ENCODE measurements around the gene ESPN. TPM values are rescaled to one million over a fixed set of nuclear protein-coding genes. Genes with fewer than 3 reads are reported as not detected.

ESPN gene
- total RNA-seq, 1 experiment from 2014 or later = 53.1 TPM

DNA sequence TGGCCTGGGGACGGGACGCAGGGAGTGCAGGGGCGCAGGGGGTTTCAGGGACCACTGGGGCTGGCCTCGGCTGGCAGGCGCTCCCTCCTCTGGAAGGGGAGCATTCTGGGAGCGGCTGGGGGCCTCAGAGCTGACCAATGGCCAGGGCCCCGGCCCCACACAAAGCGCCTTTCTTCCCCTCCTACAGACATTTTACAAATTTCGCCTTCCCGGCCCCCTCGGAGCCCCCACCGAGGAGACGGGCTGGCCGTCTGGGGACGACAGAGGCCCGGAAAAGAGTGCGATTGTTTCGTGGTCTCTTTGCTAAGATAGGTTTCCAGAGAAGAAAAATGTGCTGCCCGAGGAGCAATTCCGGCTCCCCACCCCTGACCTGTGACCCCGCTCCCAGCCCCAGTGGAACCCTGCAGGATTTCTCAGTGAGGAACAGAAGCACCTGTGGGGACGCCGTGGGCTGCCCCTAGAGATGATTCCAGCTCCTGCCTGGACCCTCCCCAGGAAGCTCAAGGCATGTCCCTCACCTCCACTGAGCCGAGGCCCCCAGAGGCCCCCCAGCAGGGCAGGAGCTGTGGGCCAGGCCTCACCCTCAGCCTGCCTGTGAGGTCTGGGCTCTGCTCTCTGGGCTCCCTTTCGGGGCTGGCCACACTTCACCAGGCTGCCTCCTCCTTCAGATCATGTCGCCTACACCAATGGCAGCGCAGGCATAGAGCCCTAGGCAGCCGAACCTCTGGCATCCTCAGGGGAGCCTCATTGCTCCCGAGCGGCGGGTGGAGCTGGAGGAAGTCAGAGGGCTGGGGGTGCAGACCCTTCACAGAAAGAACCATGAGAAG lies 81.8 kb downstream of the ESPN start:
- Histone ChIP-seq H3K27me3 (ENCODE audit: insufficient read depth, low read length) (no peaks in the 10 kb centered on the region), H3K18ac (ENCODE audit: insufficient read length, low read depth, low read length) (no peak overlapping the region), H3K4ac (ENCODE audit: low read depth, low read length) (no peak overlapping the region), H3K56ac (ENCODE audit: insufficient read length, low read depth, low read length) (no peak overlapping the region), H3K23ac (ENCODE audit: insufficient read length, low read depth, low read length) (no peak overlapping the region), H2BK12ac (ENCODE audit: insufficient read length, low read depth, low read length) (no peak overlapping the region), H3K4me2 (ENCODE audit: insufficient read depth, insufficient read length, low read length) (no peak overlapping the region), H2AFZ (ENCODE audit: low read length) (no peak overlapping the region), H2BK20ac (ENCODE audit: low read depth, low read length, poor library complexity, severe bottlenecking) (no peak overlapping the region), H3K9me3 (ENCODE audit: control insufficient read depth, low read depth, low read length) (no peaks in the 10 kb centered on the region), H4K5ac (ENCODE audit: insufficient read length, low read depth, low read length) (no peak overlapping the region), H2BK15ac (ENCODE audit: low read depth, low read length) (no peak overlapping the region), H4K8ac (replicated peaks; ENCODE audit: insufficient read length, low read depth, low read length) (no peak overlapping the region), H3K4me1 (ENCODE audit: insufficient read depth, low read length) (no peaks in the 10 kb centered on the region), H4K91ac (ENCODE audit: insufficient read length, low read depth, low read length) (no peak overlapping the region), H3K79me2 (ENCODE audit: insufficient read depth, low read length) (no peaks in the 10 kb centered on the region), H4K20me1 (ENCODE audit: control insufficient read depth, insufficient read depth, insufficient read length) (no peaks in the 10 kb centered on the region), H2BK120ac (ENCODE audit: low read depth, low read length, poor library complexity, severe bottlenecking) (no peak overlapping the region), H2BK5ac (ENCODE audit: insufficient read length, low read length) (no peak overlapping the region), H3K23me2 (ENCODE audit: insufficient read length, low read depth, low read length, poor library complexity, severe bottlenecking) (no peaks in the 10 kb centered on the region), H2AK5ac (ENCODE audit: insufficient read length, low read length) (no peak overlapping the region), H3K27ac (ENCODE audit: insufficient read length, low read depth, low read length) (no peak overlapping the region), H3K79me1 (ENCODE audit: insufficient read depth, low read depth, low read length, poor library complexity, severe bottlenecking) (no peaks in the 10 kb centered on the region), H3K14ac (ENCODE audit: insufficient read depth, low read length) (no peak overlapping the region), H3T11ph (ENCODE audit: low read length) (no peak overlapping the region), H3K9ac (ENCODE audit: extremely low read depth, insufficient read length, low read length) (no peak overlapping the region)
- no CpG with 5 or more reads among the region's 31 CpGs for WGBS (ENCODE audit: extremely low coverage, insufficient read length, low lambda C conversion rate)
- Mint-ChIP-seq H3K4me1 (peaks cover 0 to 3% of the 10 kb centered on the region in 2 experiments; a peak in 2 of 4 replicates), H3K36me3 (ENCODE audit: insufficient read depth in 1 of 3, low read depth in 3 of 3) (no peaks in the 10 kb centered on the region), H3K9me3 (no peaks in the 10 kb centered on the region), H3K4me3 (no peak overlapping the region), H3K27ac (peak overlapping the region in 1 of 3 experiments; percentile 65; a peak in 2 of 7 replicates), H3K27me3 (ENCODE audit: low read depth) (peaks cover 5% of the 10 kb centered on the region; the same call in 1 of the 2 replicates)
- DNase-seq = no peak
- TF ChIP-seq, protein P1, sequence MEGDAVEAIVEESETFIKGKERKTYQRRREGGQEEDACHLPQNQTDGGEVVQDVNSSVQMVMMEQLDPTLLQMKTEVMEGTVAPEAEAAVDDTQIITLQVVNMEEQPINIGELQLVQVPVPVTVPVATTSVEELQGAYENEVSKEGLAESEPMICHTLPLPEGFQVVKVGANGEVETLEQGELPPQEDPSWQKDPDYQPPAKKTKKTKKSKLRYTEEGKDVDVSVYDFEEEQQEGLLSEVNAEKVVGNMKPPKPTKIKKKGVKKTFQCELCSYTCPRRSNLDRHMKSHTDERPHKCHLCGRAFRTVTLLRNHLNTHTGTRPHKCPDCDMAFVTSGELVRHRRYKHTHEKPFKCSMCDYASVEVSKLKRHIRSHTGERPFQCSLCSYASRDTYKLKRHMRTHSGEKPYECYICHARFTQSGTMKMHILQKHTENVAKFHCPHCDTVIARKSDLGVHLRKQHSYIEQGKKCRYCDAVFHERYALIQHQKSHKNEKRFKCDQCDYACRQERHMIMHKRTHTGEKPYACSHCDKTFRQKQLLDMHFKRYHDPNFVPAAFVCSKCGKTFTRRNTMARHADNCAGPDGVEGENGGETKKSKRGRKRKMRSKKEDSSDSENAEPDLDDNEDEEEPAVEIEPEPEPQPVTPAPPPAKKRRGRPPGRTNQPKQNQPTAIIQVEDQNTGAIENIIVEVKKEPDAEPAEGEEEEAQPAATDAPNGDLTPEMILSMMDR (conservative IDR thresholded peaks at IDR 0.05) = no peak
